Measurements from ENCODE around the gene KIAA1958. TPM values are rescaled to one million over a fixed set of nuclear protein-coding genes. Genes with fewer than 3 reads are reported as not detected.

Gene KIAA1958
- total and polyA plus RNA-seq, 10 of the 15 experiments (the other 5 are each of a cell fraction or from before 2014, with no cell fraction given): 0.53 to 8.7 (median 4.0) TPM

DNA sequence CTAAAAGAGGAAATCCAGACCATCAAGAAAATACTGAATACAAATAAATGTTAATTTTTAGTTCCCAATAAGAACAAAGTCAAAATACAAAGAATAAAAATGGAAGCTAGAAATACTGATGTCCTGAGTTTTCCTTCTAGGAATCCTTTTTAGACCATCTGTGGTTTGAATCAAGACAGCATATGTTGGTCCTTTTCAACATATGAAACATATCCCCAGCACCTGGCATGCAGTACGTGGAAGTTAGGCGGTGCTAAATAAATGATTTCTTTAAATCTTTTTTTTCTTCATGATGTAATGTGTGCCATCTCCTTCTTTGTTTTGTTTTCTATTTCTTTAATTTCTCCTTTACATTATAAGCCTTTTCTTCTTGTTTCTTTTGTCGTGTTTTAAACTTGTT lies 34.0 kb downstream of the KIAA1958 start:
- in situ Hi-C loops (cut with MboI) (no loop called here), intact Hi-C loops (cut with micrococcal nuclease; ENCODE audit: unreplicated experiment) (no loop called here)
- H3K27me3 ChIP-seq (replicated peaks in 1 of 2; ENCODE audit: control insufficient read depth in 2 of 2, insufficient read depth in 2 of 2, low read length in 1 of 2): no peaks in the 10 kb centered on the region
- WGBS (ENCODE audit: insufficient coverage, insufficient replicate concordance, low lambda C conversion rate, missing lambda C conversion rate): 67% methylated on average over 3 of the region's 3 CpGs
- H3K9ac ChIP-seq (ENCODE audit: control insufficient read depth, insufficient read depth, low read length): no peak overlapping the region
- RAD21 ChIA-PET (ENCODE audit: unreplicated experiment): no interaction called here
- H3K27ac ChIP-seq (ENCODE audit: control insufficient read depth, insufficient read depth): no peak overlapping the region
- no peaks in the 10 kb centered on the region for H3K4me1 ChIP-seq (ENCODE audit: control insufficient read depth, insufficient read depth, low read length)
- no peak overlapping the region for H2AFZ ChIP-seq (ENCODE audit: control insufficient read depth, low read depth, low read length)
- SMC1A ChIA-PET (ENCODE audit: uncharacterized antibody, unreplicated experiment): interaction anchor here (1.8 kb wide), 1 partner anchor 10 kb away, joined by 6 read pairs; no protein-coding TSS in a partner anchor
- H3K4me3 ChIP-seq: no peak overlapping the region
- CTCF ChIA-PET: interaction anchor here (0.5 to 1.0 kb wide), 2 partner anchors 10 to 868 kb away, joined by 3 read pairs; no protein-coding TSS in a partner anchor
- POLR2A ChIA-PET: no interaction called here
- no TSS peak for BruUV-seq (replicated peaks)
- no peak for DNase-seq (ENCODE audit: low read depth, low spot score)
- no peak for FAIRE-seq
- TF ChIP-seq MTA2 (IDR thresholded peaks at IDR 0.05; ENCODE audit: low read depth): no peak
- no peak for TF ChIP-seq SUPT20H (IDR thresholded peaks at IDR 0.05; ENCODE audit: borderline replicate concordance, control insufficient read depth, low read depth, low read length)
- no peak for TF ChIP-seq RBBP5 (conservative IDR thresholded peaks at IDR 0.05)
- TF ChIP-seq BRCA1 (IDR thresholded peaks at IDR 0.05; ENCODE audit: low read depth, low read length): no peak
- no peak for TF ChIP-seq SREBF2 (IDR thresholded peaks at IDR 0.05; ENCODE audit: low read length)
- no peak for TF ChIP-seq ATF7 (IDR thresholded peaks at IDR 0.05; ENCODE audit: low read depth)
- TF ChIP-seq, protein P1, sequence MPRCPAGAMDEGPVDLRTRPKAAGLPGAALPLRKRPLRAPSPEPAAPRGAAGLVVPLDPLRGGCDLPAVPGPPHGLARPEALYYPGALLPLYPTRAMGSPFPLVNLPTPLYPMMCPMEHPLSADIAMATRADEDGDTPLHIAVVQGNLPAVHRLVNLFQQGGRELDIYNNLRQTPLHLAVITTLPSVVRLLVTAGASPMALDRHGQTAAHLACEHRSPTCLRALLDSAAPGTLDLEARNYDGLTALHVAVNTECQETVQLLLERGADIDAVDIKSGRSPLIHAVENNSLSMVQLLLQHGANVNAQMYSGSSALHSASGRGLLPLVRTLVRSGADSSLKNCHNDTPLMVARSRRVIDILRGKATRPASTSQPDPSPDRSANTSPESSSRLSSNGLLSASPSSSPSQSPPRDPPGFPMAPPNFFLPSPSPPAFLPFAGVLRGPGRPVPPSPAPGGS (IDR thresholded peaks at IDR 0.05; ENCODE audit: borderline replicate concordance, insufficient read depth, low read depth, low read length, poor library complexity, severe bottlenecking): no peak
- TF ChIP-seq POU2F2 (IDR thresholded peaks at IDR 0.05; ENCODE audit: borderline replicate concordance, low read depth, low read length): no peak
- no peak for TF ChIP-seq CHD2 (IDR thresholded peaks at IDR 0.05; ENCODE audit: borderline replicate concordance, low read depth, low read length)
- TF ChIP-seq SMAD1 (IDR thresholded peaks at IDR 0.05; ENCODE audit: low read depth, partially characterized antibody): no peak
- no peak for TF ChIP-seq IRF4 (IDR thresholded peaks at IDR 0.05; ENCODE audit: low read depth, low read length)
- TF ChIP-seq, protein P2, sequence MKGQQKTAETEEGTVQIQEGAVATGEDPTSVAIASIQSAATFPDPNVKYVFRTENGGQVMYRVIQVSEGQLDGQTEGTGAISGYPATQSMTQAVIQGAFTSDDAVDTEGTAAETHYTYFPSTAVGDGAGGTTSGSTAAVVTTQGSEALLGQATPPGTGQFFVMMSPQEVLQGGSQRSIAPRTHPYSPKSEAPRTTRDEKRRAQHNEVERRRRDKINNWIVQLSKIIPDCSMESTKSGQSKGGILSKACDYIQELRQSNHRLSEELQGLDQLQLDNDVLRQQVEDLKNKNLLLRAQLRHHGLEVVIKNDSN (IDR thresholded peaks at IDR 0.05; ENCODE audit: borderline replicate concordance, extremely low read length, insufficient read depth, low read depth, low read length): no peak
- TF ChIP-seq, protein P3, sequence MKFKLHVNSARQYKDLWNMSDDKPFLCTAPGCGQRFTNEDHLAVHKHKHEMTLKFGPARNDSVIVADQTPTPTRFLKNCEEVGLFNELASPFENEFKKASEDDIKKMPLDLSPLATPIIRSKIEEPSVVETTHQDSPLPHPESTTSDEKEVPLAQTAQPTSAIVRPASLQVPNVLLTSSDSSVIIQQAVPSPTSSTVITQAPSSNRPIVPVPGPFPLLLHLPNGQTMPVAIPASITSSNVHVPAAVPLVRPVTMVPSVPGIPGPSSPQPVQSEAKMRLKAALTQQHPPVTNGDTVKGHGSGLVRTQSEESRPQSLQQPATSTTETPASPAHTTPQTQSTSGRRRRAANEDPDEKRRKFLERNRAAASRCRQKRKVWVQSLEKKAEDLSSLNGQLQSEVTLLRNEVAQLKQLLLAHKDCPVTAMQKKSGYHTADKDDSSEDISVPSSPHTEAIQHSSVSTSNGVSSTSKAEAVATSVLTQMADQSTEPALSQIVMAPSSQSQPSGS (IDR thresholded peaks at IDR 0.05; ENCODE audit: low read length): no peak
- no peak for TF ChIP-seq POLR2AphosphoS2 (IDR thresholded peaks at IDR 0.05; ENCODE audit: low read depth, low read length)
- TF ChIP-seq, protein P4, sequence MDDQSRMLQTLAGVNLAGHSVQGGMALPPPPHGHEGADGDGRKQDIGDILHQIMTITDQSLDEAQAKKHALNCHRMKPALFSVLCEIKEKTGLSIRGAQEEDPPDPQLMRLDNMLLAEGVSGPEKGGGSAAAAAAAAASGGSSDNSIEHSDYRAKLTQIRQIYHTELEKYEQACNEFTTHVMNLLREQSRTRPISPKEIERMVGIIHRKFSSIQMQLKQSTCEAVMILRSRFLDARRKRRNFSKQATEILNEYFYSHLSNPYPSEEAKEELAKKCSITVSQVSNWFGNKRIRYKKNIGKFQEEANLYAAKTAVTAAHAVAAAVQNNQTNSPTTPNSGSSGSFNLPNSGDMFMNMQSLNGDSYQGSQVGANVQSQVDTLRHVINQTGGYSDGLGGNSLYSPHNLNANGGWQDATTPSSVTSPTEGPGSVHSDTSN (IDR thresholded peaks at IDR 0.05; ENCODE audit: insufficient replicate concordance, low read depth, low read length): no peak
- no peaks in the 10 kb centered on the region for H4K20me1 ChIP-seq (ENCODE audit: control insufficient read depth, insufficient read depth)
- H3K79me2 ChIP-seq (ENCODE audit: control insufficient read depth, insufficient read depth, low read length): no peaks in the 10 kb centered on the region
- H3K9me3 ChIP-seq (replicated peaks; ENCODE audit: control insufficient read depth, insufficient read depth, low read length): no peaks in the 10 kb centered on the region
- H3K36me3 ChIP-seq (ENCODE audit: control insufficient read depth in 2 of 2, insufficient read depth in 2 of 2, low read length in 1 of 2): no peaks in the 10 kb centered on the region
- no peak for ATAC-seq
- H3K4me2 ChIP-seq (ENCODE audit: control insufficient read depth, insufficient read depth): no peak overlapping the region

Data from GM12878 (cell line).